ENCODE measurements around the gene TEFM. TPM values are rescaled to one million over a fixed set of nuclear protein-coding genes. Genes with fewer than 3 reads are reported as not detected.

The TEFM gene
- total and polyA plus RNA-seq, 2 of the 8 experiments (the other 6 are each of a cell fraction or from before 2014, with no cell fraction given): 6.1 to 10.9 TPM

DNA sequence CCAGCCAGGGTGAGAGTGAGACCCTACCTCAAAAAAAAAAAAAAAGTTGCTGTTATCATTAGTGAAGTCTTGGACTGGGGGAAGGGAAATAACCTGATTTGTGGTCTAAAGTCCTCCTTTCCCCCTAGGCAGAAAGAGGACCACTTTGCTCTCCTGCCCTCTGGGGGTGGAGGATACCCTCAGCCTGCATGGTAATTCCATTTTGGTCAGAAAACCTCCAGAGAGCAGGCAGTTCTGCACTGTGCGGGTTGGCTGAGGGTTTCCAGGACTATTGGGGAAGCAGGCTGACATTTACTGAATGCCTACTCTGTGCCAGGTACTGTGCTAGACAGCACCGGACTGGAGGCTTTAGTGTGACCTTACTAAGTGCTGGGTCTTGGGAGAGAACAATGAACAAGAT is 18.3 kb upstream of the TEFM start:
- WGBS, 2 experiments (ENCODE audit: extremely low coverage in 1 of 2, insufficient coverage in 1 of 2, insufficient read length in 1 of 2, insufficient replicate concordance in 2 of 2, low coverage in 1 of 2, low lambda C conversion rate in 2 of 2, missing lambda C conversion rate in 1 of 2): 94% methylated on average over 2 of the region's 2 CpGs; no CpG with 5 or more reads in 1 of the 2 experiments
- Histone ChIP-seq H4K20me1 (replicated peaks in 1 of 2; ENCODE audit: control insufficient read depth in 1 of 2, insufficient read depth in 2 of 2, low read length in 2 of 2) (no peaks in the 10 kb centered on the region), H2BK15ac (ENCODE audit: low read length) (no peak overlapping the region), H2BK20ac (ENCODE audit: low read length) (no peak overlapping the region), H3K4me2 (ENCODE audit: insufficient read depth in 1 of 2, low read depth in 2 of 2, low read length in 2 of 2) (no peak overlapping the region), H2AK5ac (ENCODE audit: low read depth, low read length) (no peak overlapping the region), H2BK5ac (ENCODE audit: low read depth, low read length) (no peak overlapping the region), H4K5ac (ENCODE audit: insufficient read length, low read depth, low read length) (no peak overlapping the region), H3K4me1 (replicated peaks in 1 of 4; ENCODE audit: control insufficient read depth in 3 of 4, insufficient read depth in 4 of 4, low read length in 3 of 4) (peaks cover 0 to 11% (median 5%) of the 10 kb centered on the region in 4 experiments; a peak in 4 of 7 replicates), H3K27me3 (replicated peaks in 1 of 4; ENCODE audit: control insufficient read depth in 3 of 4, extremely low read depth in 1 of 4, insufficient read depth in 3 of 4, low read length in 3 of 4) (peaks cover 16 to 42% (median 34%) of the 10 kb centered on the region in 4 experiments), H2BK120ac (replicated peaks; ENCODE audit: low read depth, low read length) (no peak overlapping the region), H3K56ac (replicated peaks; ENCODE audit: insufficient read length, low read depth, low read length) (no peak overlapping the region), H4K91ac (replicated peaks; ENCODE audit: insufficient read length, low read length) (no peak overlapping the region), H3K23ac (ENCODE audit: insufficient read length) (no peak overlapping the region), H3K79me2 (ENCODE audit: control insufficient read depth in 1 of 2, insufficient read depth in 2 of 2, low read length in 2 of 2) (0 out of 4 replicates have a peak, but pooled peaks cover 0 to 3% of the 10 kb centered on the region in 2 experiments), H3K79me1 (ENCODE audit: low read depth, low read length) (no peaks in the 10 kb centered on the region), H3K36me3 (ENCODE audit: control insufficient read depth in 2 of 4, insufficient read depth in 4 of 4, low read length in 3 of 4) (no peaks in the 10 kb centered on the region), H2BK12ac (ENCODE audit: low read depth, low read length) (no peak overlapping the region), H3K27ac (ENCODE audit: low read depth, low read length) (no peak overlapping the region), H3K9me3 (ENCODE audit: insufficient read depth in 2 of 2, low read depth in 1 of 2, low read length in 1 of 2) (no peaks in the 10 kb centered on the region), H2AFZ (ENCODE audit: low read length) (no peak overlapping the region), H3K23me2 (ENCODE audit: low read depth, low read length) (peaks cover 6% of the 10 kb centered on the region), H3K14ac (ENCODE audit: insufficient read length) (no peak overlapping the region), H4K8ac (ENCODE audit: extremely low read depth, insufficient read depth, low read length) (no peak overlapping the region), H3K4ac (replicated peaks; ENCODE audit: insufficient read length, low read depth, low read length) (no peak overlapping the region), H3K4me3 (ENCODE audit: extremely low read depth in 1 of 4, insufficient read depth in 2 of 4, low read depth in 3 of 4, low read length in 4 of 4) (no peak overlapping the region), H3K18ac (ENCODE audit: extremely low read depth, low read length) (no peak overlapping the region), H3K9ac (replicated peaks in 1 of 4; ENCODE audit: extremely low read depth in 1 of 4, low read depth in 3 of 4, low read length in 3 of 4) (peak overlapping the region in 2 of 4 experiments; percentile 34 to 52; a peak in 2 of 7 replicates)
- FAIRE-seq (no peak), DNase-seq (ENCODE audit: low read depth in 1 of 2, low spot score in 2 of 2) (no peak)
- POLR2A ChIA-PET (ENCODE audit: partially characterized antibody): no interaction called here
- CTCF ChIA-PET (ENCODE audit: partially characterized antibody): interaction anchor here (0.5 to 1.8 kb wide), 8 partner anchors 9 to 585 kb away, joined by 3 to 5 read pairs (median 3); no protein-coding TSS in a partner anchor
- TF ChIP-seq RAD21 (IDR thresholded peaks at IDR 0.05 in 1 of 2, conservative IDR thresholded peaks at IDR 0.05 in 1 of 2; ENCODE audit: low read depth in 2 of 2, low read length in 2 of 2) (0 out of 4 replicates have a peak, but pooled peaks of 1 of the 2 experiments have one; percentile 20), SP2 (IDR thresholded peaks at IDR 0.05; ENCODE audit: low read length) (no peak)
